GM19035 (cell line): ENCODE results near the gene RPS6KB2.
A peak's percentile ranks its signal among the peaks of the same experiment; 100 is the strongest.
"Not testable (repeated sequence)": the region's sequence is repeated elsewhere in the genome, so short reads cannot be mapped to it uniquely, and the experiment has no call there.

Source experiments
- ATAC-seq: cut with Tn5 transposase; IDR thresholded peaks from one replicate; pipeline ENCODE4 v1.9.1; 2021; ENCODE audit not compliant: unreplicated experiment

The RPS6KB2 gene

GRCh38 chr11:67427364-67427859 lies 882 bp upstream of the RPS6KB2 start:
- not testable (repeated sequence) for ATAC-seq

- no peak for ATAC-seq
These were observed 859 bp downstream of the RPS6KB2 start for GRCh38 chr11:67429038-67429668.

- no peak for ATAC-seq
These were observed 1.4 kb downstream of the RPS6KB2 start for GRCh38 chr11:67429722-67430121.

- no peak for ATAC-seq
These were observed 3.3 kb downstream of the RPS6KB2 start for GRCh38 chr11:67431346-67432249.

- ATAC-seq = no peak
These were observed 4.5 kb downstream of the RPS6KB2 start for GRCh38 chr11:67432655-67433349.

GRCh38 chr11:67433536-67434394 lies 5.5 kb downstream of the RPS6KB2 start:
- no peak for ATAC-seq

GRCh38 chr11:67434395-67434881 lies 6.1 kb downstream of the RPS6KB2 start:
- no peak for ATAC-seq

GRCh38 chr11:67435031-67435726 lies 6.9 kb downstream of the RPS6KB2 start:
- no peak for ATAC-seq

GRCh38 chr11:67435727-67436458 lies 7.6 kb downstream of the RPS6KB2 start:
- ATAC-seq = no peak

GRCh38 chr11:67436459-67437081 lies 8.3 kb downstream of the RPS6KB2 start:
- ATAC-seq = no peak

GRCh38 chr11:67437082-67437808 lies 9.0 kb downstream of the RPS6KB2 start, which contains the start of gene PTPRCAP:
Gene PTPRCAP, minus strand, starts transcription at chr11:67437682. Its CDS starts 63 bp downstream, at chr11:67437619.
- ATAC-seq = peak; percentile 32

- no peak for ATAC-seq
These were observed 9.5 kb downstream of the RPS6KB2 start for GRCh38 chr11:67437809-67438157.

- ATAC-seq = no peak
These were observed 10.0 kb downstream of the RPS6KB2 start for GRCh38 chr11:67438158-67438902.

GRCh38 chr11:67439321-67440228 lies 11.3 kb downstream of the RPS6KB2 start:
- ATAC-seq = no peak

- ATAC-seq = no peak
These were observed 12.2 kb downstream of the RPS6KB2 start for GRCh38 chr11:67440229-67441097.
